IPS-NIHi7 (cell line): ENCODE measurements around the gene CARMIL3.
"Not testable (repeated sequence)": the region's sequence is repeated elsewhere in the genome, so short reads cannot be mapped to it uniquely, and the experiment has no call there.

ENCODE experiments used
- DNase-seq: peaks from one replicate; pipeline ENCODE4 v3.0.0; 2012; ENCODE audit warnings: mixed read lengths; ENCODE audit errors: extremely low spot score

Gene CARMIL3

DNA sequence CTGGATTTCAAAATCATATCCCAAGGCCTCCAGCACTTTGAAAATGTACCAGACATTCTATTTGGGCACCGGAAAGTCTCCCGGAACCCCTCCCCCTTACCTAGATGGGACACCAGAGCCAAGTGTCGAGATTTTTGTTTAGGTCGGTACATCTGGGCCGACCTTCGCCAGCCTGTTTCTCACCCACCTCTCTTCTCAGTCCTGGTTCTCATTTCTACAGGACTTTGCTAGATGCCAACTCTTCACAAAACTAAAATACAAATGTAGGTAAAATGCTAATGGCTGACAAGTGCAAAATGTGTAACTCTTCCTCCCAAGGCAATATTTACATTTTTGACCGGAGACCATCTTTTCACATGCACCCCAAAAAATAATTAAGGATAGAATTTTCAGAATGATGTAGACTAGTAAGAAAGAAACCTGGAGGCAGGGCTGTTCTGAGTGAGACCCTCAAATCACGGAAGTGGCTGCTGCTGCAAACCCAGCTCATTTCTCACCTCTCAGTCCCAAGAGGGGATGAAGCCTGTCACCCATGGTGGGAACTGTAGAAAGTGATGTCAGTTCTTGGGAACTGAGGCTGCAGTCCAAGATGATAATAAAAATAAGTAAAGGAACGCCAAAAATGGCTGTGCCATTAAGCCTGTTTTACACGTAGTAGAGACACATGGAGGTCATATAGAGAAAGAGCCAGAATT is 14.7 kb upstream of the CARMIL3 start:
- DNase-seq = not testable (repeated sequence)

DNA sequence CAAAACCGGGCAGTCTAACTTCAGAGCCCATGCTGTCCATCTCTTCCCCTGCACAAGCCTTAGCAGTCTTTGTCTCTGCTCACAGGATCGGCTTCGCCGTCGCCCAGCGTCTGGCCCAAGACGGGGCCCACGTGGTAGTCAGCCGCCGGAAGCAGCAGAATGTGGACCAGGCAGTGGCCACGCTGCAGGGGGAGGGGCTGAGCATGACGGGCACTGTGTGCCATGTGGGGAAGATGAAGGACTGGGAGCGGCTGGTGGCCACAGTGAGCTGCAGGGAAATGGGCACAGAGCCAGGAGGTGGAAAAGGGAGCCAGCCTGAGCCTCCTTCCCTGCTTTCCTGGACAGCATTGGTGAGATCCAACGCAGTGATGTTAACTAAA is 14.2 kb upstream of the CARMIL3 start:
- DNase-seq = no peak

DNA sequence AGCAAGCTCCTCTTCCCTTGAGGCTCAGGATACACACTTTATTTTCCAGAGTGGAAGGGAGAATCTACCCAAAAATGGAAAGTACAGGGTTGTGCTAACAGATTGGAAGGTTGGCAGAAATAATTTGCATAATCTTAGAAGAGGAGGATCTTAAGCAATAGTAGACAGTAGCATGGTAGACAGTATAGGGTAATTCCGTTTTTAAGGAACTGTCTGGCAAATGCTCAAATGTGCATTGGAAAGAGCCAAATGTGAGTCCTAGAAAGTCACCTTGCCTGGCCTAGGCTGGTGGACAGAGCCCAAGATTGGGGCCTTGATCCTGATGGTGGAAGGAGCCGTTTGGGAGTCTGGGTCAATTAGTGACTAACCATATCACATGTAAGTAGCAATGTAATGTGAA is 13.1 kb upstream of the CARMIL3 start:
- DNase-seq = no peak

DNA sequence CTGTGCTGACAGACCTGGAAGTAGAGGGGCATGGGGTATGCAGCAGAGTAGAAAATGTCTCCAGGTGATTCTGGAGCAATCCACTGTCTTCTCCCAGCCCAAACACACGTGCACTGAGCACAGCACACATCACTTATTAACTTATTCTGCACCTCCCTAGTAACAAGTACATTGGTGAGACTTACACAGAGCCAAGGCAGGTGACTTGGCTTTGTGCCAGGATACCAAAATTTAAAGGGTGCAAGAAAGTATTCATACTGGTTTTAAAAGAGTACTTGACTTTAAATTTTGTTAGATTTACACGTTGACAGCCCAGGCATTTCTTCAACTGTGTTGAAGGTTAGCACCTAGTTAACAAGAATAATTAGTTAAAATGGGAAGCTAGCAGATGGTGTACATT is 11.1 kb upstream of the CARMIL3 start:
- DNase-seq = no peak

DNA sequence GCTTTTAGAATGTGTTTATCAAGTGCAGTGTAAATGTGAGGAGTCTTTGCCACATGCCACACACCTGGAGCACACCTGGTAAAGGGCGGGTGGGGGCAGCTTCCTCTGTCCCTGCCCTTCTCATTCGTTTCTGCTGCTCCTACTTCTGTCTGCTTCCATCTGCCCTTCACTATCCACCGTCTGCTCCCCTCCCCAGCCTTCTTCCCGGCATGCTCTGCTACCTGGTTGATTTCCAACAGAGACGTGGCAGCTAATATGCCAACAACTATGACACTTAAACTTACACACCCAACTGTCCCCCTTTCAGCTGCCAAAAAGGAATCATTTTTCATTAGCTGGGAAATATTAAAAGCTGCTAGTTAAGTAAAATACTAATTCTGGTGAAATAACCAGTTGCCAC is 9.1 kb upstream of the CARMIL3 start:
- DNase-seq = peak; percentile 4

DNA sequence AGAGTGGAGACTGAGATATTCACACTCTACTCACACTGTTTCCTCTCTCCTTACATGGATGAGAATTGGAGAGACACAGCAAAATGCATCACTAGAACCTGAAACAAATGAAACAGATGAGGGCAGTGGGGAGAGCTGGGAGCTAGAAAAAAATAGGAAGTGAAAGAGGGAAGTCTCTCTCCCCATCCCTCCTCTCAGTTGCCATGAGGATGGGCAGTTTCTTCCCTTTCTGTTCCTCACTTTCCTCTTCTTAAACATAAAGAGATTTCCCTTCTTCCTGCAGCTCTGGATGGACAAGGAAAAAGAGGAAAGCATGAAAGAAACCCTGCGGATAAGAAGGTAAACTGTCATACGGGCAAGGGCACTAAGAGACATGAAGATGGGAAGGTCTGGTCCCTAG is 2.8 kb upstream of the CARMIL3 start:
- not testable (repeated sequence) for DNase-seq

DNA sequence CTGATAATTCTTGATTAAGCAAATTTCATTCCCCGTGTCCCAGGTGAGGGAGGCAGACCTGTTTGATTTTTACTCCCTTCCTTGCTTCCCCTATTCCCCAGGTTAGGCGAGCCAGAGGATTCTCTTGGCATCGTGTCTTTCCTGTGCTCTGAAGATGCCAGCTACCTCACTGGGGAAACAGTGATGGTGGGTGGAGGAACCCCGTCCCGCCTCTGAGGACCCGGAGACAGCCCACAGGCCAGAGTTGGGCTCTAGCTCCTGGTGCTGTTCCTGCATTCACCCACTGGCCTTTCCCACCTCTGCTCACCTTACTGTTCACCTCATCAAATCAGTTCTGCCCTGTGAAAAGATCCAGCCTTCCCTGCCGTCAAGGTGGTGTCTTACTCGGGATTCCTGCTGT is 1.1 kb upstream of the CARMIL3 start:
- DNase-seq = not testable (repeated sequence)

DNA sequence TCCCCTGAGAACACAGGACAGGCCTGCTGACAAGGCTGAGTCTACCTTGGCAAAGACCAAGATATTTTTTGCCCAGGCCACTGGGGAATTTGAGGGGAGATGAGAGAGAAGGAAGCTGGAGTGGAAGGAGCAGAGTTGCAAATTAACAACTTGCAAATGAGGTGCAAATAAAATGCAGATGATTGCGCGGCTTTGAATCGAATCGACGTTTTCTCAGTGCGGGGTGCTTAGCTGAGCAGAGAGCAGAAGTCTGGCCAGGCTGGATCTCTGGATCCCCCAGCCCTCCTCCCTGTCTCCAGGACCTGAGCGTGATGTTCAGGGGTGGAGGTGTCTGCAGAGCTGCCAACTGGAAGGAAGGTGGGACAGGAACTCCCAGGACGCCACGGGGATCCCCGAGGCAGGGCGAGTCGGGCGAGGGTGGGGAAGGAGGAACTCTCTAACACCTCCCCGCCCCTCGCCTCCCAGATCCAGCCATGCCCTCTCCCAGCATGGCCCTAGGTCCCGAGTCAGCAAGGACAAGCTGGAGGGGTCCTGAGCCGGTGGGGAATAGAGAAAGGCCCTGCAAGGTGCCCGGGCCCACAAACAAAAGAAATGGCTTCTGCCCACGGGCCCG is 527 bp upstream of the CARMIL3 start:
- DNase-seq = no peak

DNA sequence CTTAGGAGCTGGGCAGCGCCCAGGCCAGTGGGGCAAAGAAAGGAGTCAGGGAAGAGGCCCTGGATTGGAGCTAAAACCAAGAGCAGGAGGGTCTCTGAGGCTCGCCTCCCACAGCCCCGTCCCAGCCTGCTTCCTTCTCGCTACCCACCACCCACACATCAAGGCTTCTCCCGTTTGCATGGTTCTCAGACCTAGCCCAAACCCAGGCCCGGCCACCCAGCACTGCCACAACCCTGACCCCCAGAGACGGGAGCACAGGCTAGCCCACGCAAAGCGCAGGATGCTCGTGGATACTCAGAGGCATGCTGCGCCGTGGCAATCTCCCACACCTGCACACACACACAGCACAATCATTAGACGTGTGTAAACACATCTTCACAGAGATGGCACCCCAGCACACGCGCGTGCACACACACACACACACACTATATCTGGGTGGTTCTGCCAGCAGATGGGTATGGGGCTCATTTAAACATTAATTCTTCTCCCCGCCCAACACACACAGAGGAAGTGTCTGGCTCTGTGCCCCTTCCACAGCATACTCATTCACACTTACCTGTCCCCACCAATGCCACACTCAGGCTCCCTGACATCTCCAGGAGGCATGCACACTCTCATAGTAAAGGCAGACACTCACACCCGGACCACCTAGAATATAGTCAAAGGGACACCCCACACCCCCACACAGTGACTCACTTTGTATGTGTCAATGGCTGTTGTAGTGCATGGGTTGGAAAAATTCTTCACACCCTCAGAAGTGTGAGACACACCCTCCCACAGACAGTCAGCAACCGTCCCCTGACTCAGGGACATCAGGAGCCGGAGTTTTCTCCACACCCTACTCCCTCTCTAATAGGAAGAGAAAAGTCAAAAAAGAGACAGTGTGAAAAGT is 1.1 kb downstream of the CARMIL3 start:
- DNase-seq = no peak

DNA sequence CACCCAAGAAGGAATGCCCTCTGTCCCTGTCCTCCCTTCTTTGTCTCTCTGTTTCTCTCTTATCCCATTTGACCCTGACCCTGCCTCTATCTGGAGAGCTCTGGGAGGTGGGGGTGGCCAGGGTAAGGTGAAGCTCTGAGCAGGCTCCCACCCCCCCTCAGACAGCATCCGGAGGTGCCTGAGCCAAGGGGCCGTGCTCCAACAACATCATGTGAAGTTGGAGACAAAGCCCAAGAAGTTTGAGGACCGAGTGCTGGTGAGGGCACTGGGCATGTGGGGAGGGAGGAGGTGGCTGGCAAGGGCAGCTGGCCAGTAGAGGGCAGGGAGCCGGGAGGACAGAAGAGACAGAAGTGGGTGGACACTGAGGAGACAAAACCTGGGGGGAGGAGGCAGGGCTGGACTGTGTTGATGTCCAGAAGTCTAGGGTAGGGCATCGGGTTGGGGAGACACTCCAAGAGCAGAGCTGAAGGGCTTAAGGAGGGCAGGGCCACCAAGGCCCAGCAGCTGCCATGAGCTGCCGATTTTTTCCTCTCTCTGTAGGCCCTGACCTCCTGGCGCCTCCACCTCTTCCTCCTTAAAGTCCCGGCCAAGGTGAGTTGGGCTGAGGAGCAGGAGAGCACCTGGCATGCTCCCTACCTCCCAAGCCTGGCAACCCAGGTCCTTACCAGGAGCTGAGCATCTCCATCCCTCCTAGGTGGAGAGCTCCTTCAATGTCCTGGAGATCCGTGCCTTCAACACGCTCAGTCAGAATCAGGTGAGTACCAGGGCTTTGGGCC is 1.9 kb downstream of the CARMIL3 start:
- no peak for DNase-seq

DNA sequence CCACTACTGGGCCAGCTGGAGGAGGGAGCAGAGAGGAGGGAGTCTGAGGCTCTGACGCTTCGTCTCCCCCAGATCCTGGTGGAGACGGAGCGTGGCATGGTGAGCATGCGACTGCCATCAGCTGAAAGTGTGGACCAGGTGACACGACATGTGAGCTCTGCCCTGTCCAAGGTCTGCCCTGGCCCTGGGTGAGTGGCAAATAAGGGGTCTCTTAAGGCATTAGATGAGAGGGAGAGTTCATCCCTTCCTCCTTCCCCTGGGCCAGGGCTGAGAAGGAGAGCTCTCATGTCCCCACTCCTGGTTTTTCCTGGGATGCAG is 2.5 kb downstream of the CARMIL3 start:
- no peak for DNase-seq

DNA sequence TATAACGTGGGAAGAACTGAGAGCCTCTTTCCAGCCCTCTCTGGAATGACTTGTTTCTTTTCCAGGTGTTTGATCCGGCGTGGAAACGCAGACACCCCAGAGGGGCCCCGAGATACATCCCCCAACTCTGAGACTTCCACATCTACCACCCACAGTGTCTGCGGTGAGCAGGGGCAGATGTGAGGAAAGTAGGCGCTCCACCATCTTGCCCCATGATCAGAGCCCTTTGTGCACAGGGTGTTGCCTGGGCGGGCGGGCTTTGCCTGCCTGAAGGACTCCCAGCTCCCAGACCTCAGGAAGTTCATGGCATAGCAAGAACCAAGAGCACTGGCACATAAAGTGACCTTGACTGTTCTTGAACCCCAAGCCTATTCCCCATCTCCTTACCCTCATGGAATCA is 2.8 kb downstream of the CARMIL3 start:
- DNase-seq = no peak

DNA sequence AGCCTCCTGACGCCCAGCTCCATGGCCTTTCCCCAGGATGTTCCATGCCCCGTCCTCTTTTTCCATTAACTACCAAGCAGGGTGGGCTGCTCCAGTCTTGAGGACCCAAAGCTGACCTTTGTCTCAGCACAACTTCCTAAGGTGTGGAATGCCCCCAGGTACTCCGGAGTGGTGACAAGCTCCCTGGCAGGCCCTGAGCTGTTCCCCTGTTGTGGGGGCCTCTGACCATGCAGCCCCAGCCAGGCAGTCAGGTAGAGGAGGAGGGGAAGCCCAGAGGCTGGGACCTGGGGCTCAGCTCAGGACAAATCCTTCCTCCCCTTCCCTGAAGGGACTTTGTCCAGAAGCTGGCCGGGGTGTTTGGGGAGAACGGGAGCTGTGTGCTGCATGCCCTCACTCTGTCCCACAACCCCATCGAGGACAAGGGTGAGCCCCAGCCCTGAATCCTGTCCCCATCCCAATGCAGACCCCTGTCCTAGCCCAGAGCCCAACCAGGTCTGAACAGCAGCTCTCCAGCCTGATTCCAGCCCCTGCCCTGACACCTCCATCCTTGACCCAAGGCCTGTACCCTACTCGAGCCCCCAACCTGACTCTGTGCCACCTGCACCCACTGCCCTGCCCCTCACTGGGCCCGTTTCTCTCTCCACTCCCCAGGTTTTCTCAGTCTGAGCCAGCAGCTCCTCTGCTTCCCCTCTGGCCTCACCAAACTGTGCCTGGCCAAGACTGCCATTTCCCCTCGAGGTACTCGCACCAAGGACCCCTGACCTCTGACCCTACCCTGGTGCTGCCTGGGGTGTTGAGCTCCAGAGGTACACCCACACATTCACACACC is 4.4 kb downstream of the CARMIL3 start:
- DNase-seq = no peak

DNA sequence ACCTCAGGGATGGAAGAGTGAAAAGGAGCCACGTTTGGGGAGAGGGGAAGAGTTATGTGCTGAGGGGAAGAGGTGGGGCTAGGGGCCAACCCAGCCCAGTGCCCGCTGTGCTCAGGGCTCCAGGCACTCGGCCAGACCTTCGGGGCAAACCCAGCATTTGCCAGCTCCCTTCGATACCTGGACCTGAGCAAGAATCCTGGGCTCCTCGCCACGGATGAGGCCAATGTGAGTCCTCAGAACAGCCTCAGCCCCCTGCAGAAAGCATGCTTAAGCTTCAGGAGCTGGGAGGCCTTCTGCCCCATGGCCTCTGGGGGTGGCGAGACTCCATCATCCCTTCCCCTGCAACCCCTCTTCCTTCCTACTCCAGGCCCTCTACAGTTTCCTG is 5.0 kb downstream of the CARMIL3 start:
- DNase-seq = no peak

DNA sequence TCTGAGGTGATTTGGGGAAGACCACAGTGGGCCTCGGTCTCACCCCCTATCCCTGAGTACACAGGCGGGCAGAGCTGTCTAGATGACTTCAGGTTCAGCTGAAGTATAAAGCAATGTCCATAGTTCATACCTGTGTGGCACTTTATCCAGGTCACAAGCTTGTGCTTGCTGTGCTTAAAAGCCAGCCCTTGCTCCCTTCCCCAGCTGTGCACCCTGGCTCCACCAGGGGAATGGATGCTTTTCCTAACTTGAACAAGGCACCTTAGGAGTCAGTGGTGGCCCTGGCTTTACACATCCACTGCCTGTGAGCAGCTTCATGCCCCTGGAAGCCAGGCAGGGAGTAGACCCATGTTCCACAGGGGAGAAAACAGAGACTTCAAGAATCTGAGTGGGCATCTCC is 5.5 kb downstream of the CARMIL3 start:
- no peak for DNase-seq

DNA sequence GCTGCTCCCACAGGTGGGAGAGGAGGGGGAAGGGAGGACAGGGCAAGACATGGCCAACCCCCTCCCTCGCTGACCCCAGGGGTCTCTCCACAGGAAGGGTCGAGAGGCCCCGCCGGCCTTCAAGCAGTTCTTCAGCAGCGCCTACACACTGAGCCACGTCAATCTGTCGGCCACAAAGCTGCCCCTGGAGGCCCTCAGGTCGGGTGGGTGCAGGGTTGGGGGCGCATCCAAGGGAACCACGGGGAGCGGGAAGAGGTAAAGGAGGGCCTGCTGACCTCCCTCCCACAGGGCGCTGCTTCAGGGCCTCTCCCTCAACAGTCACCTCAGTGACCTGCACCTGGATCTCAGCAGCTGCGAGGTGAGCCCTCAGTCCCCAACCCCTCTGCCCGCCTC is 6.1 kb downstream of the CARMIL3 start:
- DNase-seq = no peak

DNA sequence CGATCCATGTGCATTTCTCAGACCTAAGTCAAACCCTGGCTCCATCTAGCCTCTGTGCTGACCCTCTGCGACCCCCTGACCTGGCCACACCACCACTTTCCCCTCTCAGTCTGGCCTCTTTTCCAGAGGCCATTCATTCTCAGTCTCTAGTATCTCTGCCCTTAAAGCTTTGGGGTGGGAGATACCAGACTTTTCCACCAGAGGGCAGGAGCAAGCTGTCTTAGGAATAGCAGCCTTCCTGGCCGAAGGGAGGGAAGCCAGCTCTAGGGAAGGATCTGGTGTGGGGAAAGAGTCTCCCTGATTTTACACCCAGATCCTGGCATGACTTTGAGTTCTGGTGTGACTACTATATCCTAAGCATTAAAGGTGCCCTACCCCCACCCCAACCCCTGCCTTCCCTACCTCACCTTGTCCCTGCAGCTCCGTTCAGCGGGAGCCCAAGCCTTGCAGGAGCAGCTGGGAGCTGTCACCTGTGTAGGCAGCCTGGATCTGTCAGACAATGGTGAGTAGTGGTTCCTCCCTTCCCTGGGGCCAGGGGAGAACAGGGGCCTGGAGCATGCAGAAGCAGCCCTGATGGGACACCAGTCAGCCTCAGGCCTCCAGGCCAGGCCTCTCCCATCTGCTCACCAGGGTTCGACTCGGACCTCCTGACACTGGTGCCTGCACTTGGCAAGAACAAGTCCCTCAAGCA is 6.6 kb downstream of the CARMIL3 start:
- peak; percentile 70 for DNase-seq

DNA sequence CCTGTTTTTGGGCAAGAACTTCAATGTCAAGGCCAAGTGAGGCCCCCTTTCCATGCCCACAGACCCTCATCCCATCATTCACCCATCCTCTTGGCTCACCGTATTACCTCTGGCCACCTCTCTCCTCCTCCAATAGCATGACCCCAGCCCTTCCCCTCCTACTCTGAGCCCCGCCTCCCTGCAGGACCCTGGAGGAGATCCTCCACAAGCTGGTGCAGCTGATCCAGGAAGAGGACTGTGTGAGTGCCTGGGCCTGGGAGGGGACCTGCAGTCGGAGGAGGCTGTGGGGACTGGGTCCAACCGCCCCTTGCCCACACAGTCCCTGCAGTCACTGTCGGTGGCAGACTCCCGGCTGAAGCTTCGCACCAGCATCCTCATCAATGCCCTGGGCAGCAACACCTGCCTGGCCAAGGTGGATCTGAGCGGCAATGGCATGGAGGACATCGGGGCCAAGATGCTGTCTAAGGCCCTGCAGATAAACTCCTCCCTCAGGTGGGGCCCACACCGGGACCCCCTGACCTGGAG is 7.2 kb downstream of the CARMIL3 start:
- no peak for DNase-seq

DNA sequence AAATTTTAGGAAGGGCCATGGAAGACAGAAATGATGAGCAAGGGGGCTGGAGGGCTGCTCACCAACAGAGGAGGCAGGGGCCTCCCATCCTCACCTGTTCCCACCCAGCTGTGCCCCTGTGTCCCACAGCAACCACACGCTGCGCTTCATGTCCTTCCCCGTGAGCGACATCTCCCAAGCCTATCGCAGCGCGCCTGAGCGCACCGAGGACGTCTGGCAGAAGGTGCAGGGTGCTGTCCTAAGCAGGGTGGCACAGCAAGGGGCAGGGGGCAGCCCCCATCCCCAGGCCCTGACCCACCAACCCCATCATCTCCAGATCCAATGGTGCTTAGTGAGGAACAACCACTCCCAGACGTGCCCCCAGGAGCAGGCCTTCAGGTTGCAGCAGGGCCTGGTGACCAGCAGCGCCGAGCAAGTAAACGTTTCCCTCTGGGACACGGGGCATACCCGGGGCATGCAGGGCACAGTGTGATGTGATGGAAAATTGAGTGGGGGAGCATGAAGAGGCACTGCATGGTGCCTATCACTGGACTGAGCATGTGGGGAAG is 8.1 kb downstream of the CARMIL3 start:
- DNase-seq = no peak

DNA sequence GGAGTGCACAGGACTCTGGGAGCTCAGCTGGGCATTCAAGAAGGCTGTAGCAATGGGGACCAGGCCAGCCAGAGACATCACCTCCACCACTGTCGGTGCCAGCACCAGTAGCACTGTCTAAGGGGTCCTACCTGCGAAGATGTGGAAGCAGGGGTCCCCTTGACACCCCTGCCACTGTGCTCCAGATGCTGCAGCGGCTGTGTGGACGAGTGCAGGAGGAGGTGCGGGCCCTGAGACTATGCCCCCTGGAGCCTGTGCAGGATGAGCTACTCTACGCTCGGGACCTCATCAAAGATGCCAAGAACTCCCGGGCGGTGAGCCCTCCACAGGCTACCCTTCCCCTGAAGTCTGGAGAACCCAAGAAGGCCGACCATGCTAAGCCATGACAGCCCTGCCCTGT is 8.6 kb downstream of the CARMIL3 start:
- no peak for DNase-seq
